ENCODE measurements around the gene ABCC1.
"Not testable (repeated sequence)": the region's sequence is repeated elsewhere in the genome, so short reads cannot be mapped to it uniquely, and the experiment has no call there.

The ABCC1 gene

GRCh38 chr16:15949210-15950160, at the start of gene ABCC1:
TSS of gene ABCC1 (plus strand) at chr16:15949616. CDS start at chr16:15949752, 136 bp downstream.
- DNase-seq (ENCODE audit: low read depth, low spot score), result no peak

- DNase-seq (ENCODE audit: low read depth, low spot score), result no peak
These were observed 49.1 kb upstream of the ABCC1 start for GRCh38 chr16:15900357-15900756.

GRCh38 chr16:15900901-15901500, 48.4 kb upstream of the ABCC1 start:
- no peak for DNase-seq (ENCODE audit: low read depth, low spot score)

GRCh38 chr16:15903960-15904359, 45.5 kb upstream of the ABCC1 start:
- DNase-seq (ENCODE audit: low read depth, low spot score), result no peak

- DNase-seq (ENCODE audit: low read depth, low spot score), result no peak
These were observed 43.0 kb upstream of the ABCC1 start for GRCh38 chr16:15906439-15906838.

- peak; percentile 40 for DNase-seq (ENCODE audit: low read depth, low spot score)
These were observed 41.4 kb upstream of the ABCC1 start for GRCh38 chr16:15907863-15908478.

GRCh38 chr16:15911198-15911597, 38.2 kb upstream of the ABCC1 start:
- no peak for DNase-seq (ENCODE audit: low read depth, low spot score)

- DNase-seq (ENCODE audit: low read depth, low spot score), result no peak
These were observed 36.2 kb upstream of the ABCC1 start for GRCh38 chr16:15913046-15913698.

GRCh38 chr16:15915555-15916081, 33.8 kb upstream of the ABCC1 start:
- no peak for DNase-seq (ENCODE audit: low read depth, low spot score)

- DNase-seq (ENCODE audit: low read depth, low spot score), result no peak
These were observed 33.1 kb upstream of the ABCC1 start for GRCh38 chr16:15916323-15916722.

- DNase-seq (ENCODE audit: low read depth, low spot score), result not testable (repeated sequence)
These were observed 31.1 kb upstream of the ABCC1 start for GRCh38 chr16:15918314-15918713.

- no peak for DNase-seq (ENCODE audit: low read depth, low spot score)
These were observed 30.1 kb upstream of the ABCC1 start for GRCh38 chr16:15919331-15919730.

GRCh38 chr16:15924996-15925395, 24.4 kb upstream of the ABCC1 start:
- DNase-seq (ENCODE audit: low read depth, low spot score), result no peak

- DNase-seq (ENCODE audit: low read depth, low spot score), result peak; percentile 52
These were observed 23.8 kb upstream of the ABCC1 start for GRCh38 chr16:15925631-15926030.

GRCh38 chr16:15928261-15929104, 20.9 kb upstream of the ABCC1 start:
- no peak for DNase-seq (ENCODE audit: low read depth, low spot score)

GRCh38 chr16:15932939-15933338, 16.5 kb upstream of the ABCC1 start:
- no peak for DNase-seq (ENCODE audit: low read depth, low spot score)

GRCh38 chr16:15933781-15934180, 15.6 kb upstream of the ABCC1 start:
- DNase-seq (ENCODE audit: low read depth, low spot score), result no peak

GRCh38 chr16:15934991-15935390, 14.4 kb upstream of the ABCC1 start:
- DNase-seq (ENCODE audit: low read depth, low spot score), result no peak

- DNase-seq (ENCODE audit: low read depth, low spot score), result not testable (repeated sequence)
These were observed 12.6 kb upstream of the ABCC1 start for GRCh38 chr16:15936809-15937208.

- no peak for DNase-seq (ENCODE audit: low read depth, low spot score)
These were observed 6.3 kb upstream of the ABCC1 start for GRCh38 chr16:15942931-15943690.
